Breast epithelium (tissue), 4 donors: ENCODE data around the gene COPS3. TPM values are rescaled to one million over a fixed set of nuclear protein-coding genes. Genes with fewer than 3 reads are reported as not detected.

Experiments used
- DNase-seq, 2 donors: peaks; one replicate each; pipeline ENCODE4 v3.0.0-alpha.2; 2019; ENCODE audit warnings: low spot score in 2 of 2
- H3K27ac ChIP-seq, 2 donors: fragments of 200-600 bp; sonication (generic) in 1 of 2; one replicate each; pipeline ENCODE4 v1.5.1; 2016 to 2019; ENCODE audit warnings: mild to moderate bottlenecking in 1 of 2
- H3K27me3 ChIP-seq, 2 donors: fragments of 200-600 bp; sonication (generic) in 1 of 2; one replicate each; pipeline versions ENCODE4 v1.5.1 to v1.6.0; 2017 to 2019; ENCODE audit warnings: control low read depth in 1 of 2, mild to moderate bottlenecking in 1 of 2
- H3K36me3 ChIP-seq: fragments of 200-600 bp; one replicate; pipeline ENCODE4 v1.5.1; 2019
- H3K4me1 ChIP-seq, 2 donors: fragments of 200-600 bp; sonication (generic); one replicate each; pipeline ENCODE4 v1.5.1; 2016 to 2019; ENCODE audit warnings: control low read depth in 1 of 2
- H3K4me3 ChIP-seq, 3 donors: fragments of 200-600 bp; sonication (generic); 1 replicate in 2 of 3; 2 replicates in 1 of 3; pipeline ENCODE4 v1.5.1; 2016 to 2019; ENCODE audit warnings: mild to moderate bottlenecking in 3 of 3, moderate library complexity in 2 of 3
- H3K9me3 ChIP-seq, 2 donors: fragments of 200-600 bp; sonication (generic) in 1 of 2; one replicate each; pipeline ENCODE4 v1.5.1; 2016 to 2019; ENCODE audit warnings: control low read depth in 1 of 2
- CTCF ChIP-seq, 3 donors: fragments of 450-650 bp; IDR thresholded peaks; one replicate each; pipeline ENCODE4 v1.5.1; 2016 to 2017; ENCODE audit warnings: antibody characterized with exemption in 3 of 3, mild to moderate bottlenecking in 3 of 3, moderate library complexity in 3 of 3
- POLR2A ChIP-seq: fragments of 450-650 bp; IDR thresholded peaks from one replicate; pipeline ENCODE4 v1.6.1; 2016; ENCODE audit warnings: antibody characterized with exemption, mild to moderate bottlenecking, moderate library complexity
- POLR2AphosphoS5 ChIP-seq, 3 donors: sonication (generic); formaldehyde crosslinking; IDR thresholded peaks; one replicate each; pipeline ENCODE4 v1.6.1; 2017; ENCODE audit warnings: antibody characterized with exemption in 3 of 3
- intact Hi-C: fragments of 100-400 bp; cut with DNase I; formaldehyde crosslinking; loops from one replicate; pipeline ENCODE4 v1.15.1; 2023; ENCODE audit warnings: low total_unique reads
- total RNA-seq, 3 donors: library from RNA; depleted of rRNA; stranded (reverse); fragments of >200 nt; gene quantifications; one replicate each; pipeline ENCODE4 v1.1.0, GENCODE V29; 2016

Gene COPS3
- total RNA-seq, 3 donors from 2014 or later, result 59.6 to 61.3 (median 60.6) TPM

GRCh38 chr17:17206124-17206912 lies 74.7 kb downstream of the COPS3 start, which contains the start of gene PLD6:
TSS of gene PLD6 (minus strand) at chr17:17206333. CDS start at chr17:17206286, 47 bp downstream.
- Histone ChIP-seq H3K27ac (peak within 1 kb of the TSS; percentile 93 to 95), H3K36me3 (no peaks in the 10 kb centered on the region), H3K9me3 (no peaks in the 10 kb centered on the region), H3K4me3 (peak within 1 kb of the TSS; percentile 49 to 74 (median 58)), H3K4me1 (peaks cover 8 to 19% of the 10 kb centered on the region in 2 donors), H3K27me3 (no peaks in the 10 kb centered on the region)
- intact Hi-C loops, result loop anchor here (5.0 kb wide), 1 partner anchor 54 kb away; no protein-coding TSS in a partner anchor
- peak; percentile 80 to 87 for DNase-seq
- no peak for TF ChIP-seq POLR2A
- TF ChIP-seq POLR2AphosphoS5 (IDR thresholded peaks at IDR 0.05), result peak; percentile 56 to 66 (median 57)

- no peaks in the 10 kb centered on the region for H3K27me3 ChIP-seq
- peaks cover 8 to 19% of the 10 kb centered on the region in 2 donors for H3K4me1 ChIP-seq
- TF ChIP-seq POLR2A (no peak), CTCF (IDR thresholded peaks at IDR 0.05) (no peak), POLR2AphosphoS5 (IDR thresholded peaks at IDR 0.05) (no peak)
- intact Hi-C loops, result loop anchor here (5.0 kb wide), 1 partner anchor 53 kb away; no protein-coding TSS in a partner anchor
- no peaks in the 10 kb centered on the region for H3K36me3 ChIP-seq
- peak overlapping the region; percentile 93 to 95 for H3K27ac ChIP-seq
- peak overlapping the region; percentile 49 to 74 (median 58) for H3K4me3 ChIP-seq
- no peak for DNase-seq
- no peaks in the 10 kb centered on the region for H3K9me3 ChIP-seq
Measured at GRCh38 chr17:17205368-17206123, 75.5 kb downstream of the COPS3 start.

- no peaks in the 10 kb centered on the region for H3K36me3 ChIP-seq
- peak overlapping the region; percentile 93 to 95 for H3K27ac ChIP-seq
- peaks cover 8 to 19% of the 10 kb centered on the region in 2 donors for H3K4me1 ChIP-seq
- no peak for DNase-seq
- no peaks in the 10 kb centered on the region for H3K9me3 ChIP-seq
- intact Hi-C loops, result loop anchor here (5.0 kb wide), 1 partner anchor 52 kb away; no protein-coding TSS in a partner anchor
- TF ChIP-seq CTCF (IDR thresholded peaks at IDR 0.05) (no peak), POLR2A (no peak), POLR2AphosphoS5 (IDR thresholded peaks at IDR 0.05) (no peak)
- peak overlapping the region; percentile 49 to 74 (median 58) for H3K4me3 ChIP-seq
- H3K27me3 ChIP-seq, result no peaks in the 10 kb centered on the region
Measured at GRCh38 chr17:17204635-17205231, 76.3 kb downstream of the COPS3 start.

GRCh38 chr17:17204041-17204591 lies 76.9 kb downstream of the COPS3 start:
- Histone ChIP-seq H3K4me1 (peaks cover 8 to 19% of the 10 kb centered on the region in 2 donors), H3K9me3 (no peaks in the 10 kb centered on the region), H3K27ac (peak overlapping the region; percentile 83 to 93), H3K36me3 (no peaks in the 10 kb centered on the region), H3K4me3 (peak overlapping the region in 1 of 3 donors; percentile 74), H3K27me3 (no peaks in the 10 kb centered on the region)
- peak in 2 of 3 donors; percentile 11 to 54 for TF ChIP-seq POLR2AphosphoS5 (IDR thresholded peaks at IDR 0.05)
- TF ChIP-seq POLR2A, result no peak
- intact Hi-C loops, result no loop called here
- DNase-seq, result peak; percentile 72 to 85

GRCh38 chr17:17203173-17203730 lies 77.8 kb downstream of the COPS3 start:
- Histone ChIP-seq H3K27me3 (no peaks in the 10 kb centered on the region), H3K4me3 (no peak overlapping the region)

More at GRCh38 chr17:17203173-17203730, 77.8 kb downstream of the COPS3 start:
- DNase-seq, result no peak
- Histone ChIP-seq H3K36me3 (no peaks in the 10 kb centered on the region), H3K27ac (peak overlapping the region; percentile 83 to 93), H3K9me3 (no peaks in the 10 kb centered on the region), H3K4me1 (peaks cover 8 to 19% of the 10 kb centered on the region in 2 donors)
- intact Hi-C loops, result no loop called here
- no peak for TF ChIP-seq CTCF (IDR thresholded peaks at IDR 0.05)
- no peak for TF ChIP-seq POLR2A
- TF ChIP-seq POLR2AphosphoS5 (IDR thresholded peaks at IDR 0.05), result no peak
